Fibroblast of pulmonary artery (primary cell): Measurements from ENCODE around the gene KLHL25.

Experiments
- DNase-seq: peaks from one replicate; pipeline ENCODE4 v3.0.0-alpha.2; 2010; ENCODE audit warnings: low read depth
- H3K4me3 ChIP-seq: replicated peaks from 2 replicates; pipeline ENCODE4 v1.5.1; 2011; ENCODE audit warnings: low read depth, mild to moderate bottlenecking, control low read depth, low read length, moderate library complexity
- TF ChIP-seq, protein P1 (sequence below): IDR thresholded peaks from 2 replicates; pipeline ENCODE4 v1.5.1; 2011; ENCODE audit warnings: mild to moderate bottlenecking, control low read depth, low read length, inconsistent platforms; ENCODE audit errors: missing control alignments

Gene KLHL25

DNA sequence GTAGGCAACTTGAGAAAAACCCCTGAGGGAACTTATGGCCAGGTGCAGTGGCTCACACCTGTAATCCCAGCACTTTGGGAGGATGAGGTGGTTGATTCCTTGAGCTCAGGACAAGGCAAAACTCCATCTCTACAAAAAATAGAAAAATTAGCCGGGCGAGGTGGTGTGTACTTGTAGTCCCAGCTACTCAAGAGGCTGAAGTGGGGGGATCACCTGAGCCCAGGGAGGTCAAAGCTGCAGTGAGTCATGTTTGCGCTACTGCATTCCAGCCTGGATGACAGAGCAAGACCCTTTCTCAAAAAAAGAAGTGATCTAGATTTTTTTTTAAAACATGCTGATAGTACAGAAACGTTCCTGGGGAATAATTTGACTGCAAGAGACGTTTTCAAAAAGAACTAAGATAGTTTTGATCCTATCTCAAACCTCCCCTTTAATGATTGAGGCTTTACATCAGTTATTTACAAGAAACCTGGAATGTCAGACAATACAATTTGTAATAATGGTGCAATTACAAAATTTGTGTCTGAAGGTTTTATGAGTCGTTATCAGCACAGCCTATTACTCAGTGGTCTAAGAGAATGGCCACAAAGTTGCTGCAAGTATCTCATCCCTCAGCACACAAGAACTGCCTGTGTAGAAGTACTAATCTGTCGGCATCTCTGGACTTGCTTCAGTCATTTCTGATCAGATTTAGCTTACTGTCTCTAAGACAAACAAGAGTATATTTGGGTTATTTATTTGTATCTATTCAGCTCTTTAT is 32.2 kb upstream of the KLHL25 start:
- TF ChIP-seq, protein P1, sequence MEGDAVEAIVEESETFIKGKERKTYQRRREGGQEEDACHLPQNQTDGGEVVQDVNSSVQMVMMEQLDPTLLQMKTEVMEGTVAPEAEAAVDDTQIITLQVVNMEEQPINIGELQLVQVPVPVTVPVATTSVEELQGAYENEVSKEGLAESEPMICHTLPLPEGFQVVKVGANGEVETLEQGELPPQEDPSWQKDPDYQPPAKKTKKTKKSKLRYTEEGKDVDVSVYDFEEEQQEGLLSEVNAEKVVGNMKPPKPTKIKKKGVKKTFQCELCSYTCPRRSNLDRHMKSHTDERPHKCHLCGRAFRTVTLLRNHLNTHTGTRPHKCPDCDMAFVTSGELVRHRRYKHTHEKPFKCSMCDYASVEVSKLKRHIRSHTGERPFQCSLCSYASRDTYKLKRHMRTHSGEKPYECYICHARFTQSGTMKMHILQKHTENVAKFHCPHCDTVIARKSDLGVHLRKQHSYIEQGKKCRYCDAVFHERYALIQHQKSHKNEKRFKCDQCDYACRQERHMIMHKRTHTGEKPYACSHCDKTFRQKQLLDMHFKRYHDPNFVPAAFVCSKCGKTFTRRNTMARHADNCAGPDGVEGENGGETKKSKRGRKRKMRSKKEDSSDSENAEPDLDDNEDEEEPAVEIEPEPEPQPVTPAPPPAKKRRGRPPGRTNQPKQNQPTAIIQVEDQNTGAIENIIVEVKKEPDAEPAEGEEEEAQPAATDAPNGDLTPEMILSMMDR, result no peak
- DNase-seq, result peak; percentile 30
- H3K4me3 ChIP-seq, result no peak overlapping the region

DNA sequence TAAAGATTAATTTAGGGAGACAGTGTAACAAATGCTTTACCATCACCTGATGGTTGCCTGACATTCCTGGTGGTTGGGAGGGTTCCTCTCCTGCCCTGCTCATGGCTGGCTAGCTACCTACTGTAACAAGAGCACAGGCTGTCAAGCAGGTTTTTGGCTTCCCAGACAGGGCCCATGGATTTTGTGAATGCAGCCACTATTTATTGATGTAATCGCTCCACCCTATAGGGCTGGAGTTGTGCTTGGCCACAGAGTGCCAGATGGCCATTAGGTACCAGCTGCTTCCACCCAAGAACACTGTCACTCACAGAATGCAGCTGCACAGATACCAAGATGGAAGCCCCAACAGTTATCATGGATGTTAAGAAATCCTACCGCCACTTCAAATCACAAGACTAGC is 31.0 kb upstream of the KLHL25 start:
- no peak overlapping the region for H3K4me3 ChIP-seq
- no peak for DNase-seq
- TF ChIP-seq, protein P1, result no peak

DNA sequence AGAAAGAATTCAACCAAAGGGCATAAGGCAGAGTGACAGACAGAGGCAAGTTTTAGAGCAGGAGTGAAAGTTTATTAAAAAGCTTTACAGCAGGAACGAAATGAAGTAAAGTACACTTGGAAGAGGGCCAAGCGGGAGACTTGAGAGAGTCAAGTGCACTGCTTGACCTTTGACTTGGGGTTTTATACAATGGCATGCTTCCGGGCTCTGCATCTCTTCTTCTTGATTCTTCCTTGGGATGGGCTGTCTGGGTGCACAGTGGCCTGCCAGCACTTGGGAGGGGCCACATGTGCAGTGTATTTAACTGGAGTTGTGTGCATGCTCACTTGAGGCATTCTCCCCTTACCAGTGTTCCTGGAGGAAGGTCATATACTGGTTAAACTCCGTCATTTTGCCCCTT is 30.4 kb upstream of the KLHL25 start:
- TF ChIP-seq, protein P1, result no peak
- DNase-seq, result no peak

DNA sequence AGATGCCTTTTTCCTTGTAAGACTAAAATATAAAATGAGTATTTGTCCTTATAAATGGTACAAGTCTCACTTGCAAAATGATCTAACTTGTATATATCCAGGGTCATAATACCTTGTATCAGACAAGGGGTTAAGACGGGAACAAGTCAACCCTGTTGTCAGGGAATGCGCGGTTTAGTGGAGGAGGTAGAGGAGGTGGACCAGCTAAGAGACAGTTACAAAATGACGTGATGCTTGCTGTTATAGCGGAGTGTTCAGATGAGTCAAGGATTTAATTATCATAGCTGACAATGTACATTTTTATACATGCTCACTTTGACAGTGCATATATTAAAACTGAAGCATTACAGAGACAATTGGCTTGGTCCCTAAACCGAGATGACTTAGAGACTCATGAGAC is 26.8 kb upstream of the KLHL25 start:
- TF ChIP-seq, protein P1, result no peak
- no peak overlapping the region for H3K4me3 ChIP-seq
- no peak for DNase-seq

More for the DNA sequence above, 30.4 kb upstream of the KLHL25 start:
- H3K4me3 ChIP-seq, result no peak overlapping the region

DNA sequence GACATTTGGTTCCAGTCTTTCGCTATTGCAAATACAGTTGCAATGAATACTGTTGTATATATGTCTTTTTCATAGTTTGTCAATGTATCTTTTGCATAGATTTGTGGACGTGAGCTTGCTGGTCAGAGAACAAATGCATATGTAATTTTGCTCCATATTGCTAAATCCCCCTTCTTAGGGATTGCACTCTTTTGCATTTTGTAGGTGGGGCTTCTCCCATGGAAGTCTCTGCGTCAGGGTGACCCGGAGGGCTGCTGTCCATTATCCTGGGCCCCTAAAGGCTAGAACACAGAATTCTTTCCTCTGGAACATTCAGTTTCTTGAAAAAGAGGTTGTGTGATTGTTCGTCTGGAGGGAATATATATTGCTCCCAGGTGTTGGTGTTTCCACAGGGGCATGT is 25.2 kb upstream of the KLHL25 start:
- TF ChIP-seq, protein P1, result no peak
- DNase-seq, result no peak
- no peak overlapping the region for H3K4me3 ChIP-seq

DNA sequence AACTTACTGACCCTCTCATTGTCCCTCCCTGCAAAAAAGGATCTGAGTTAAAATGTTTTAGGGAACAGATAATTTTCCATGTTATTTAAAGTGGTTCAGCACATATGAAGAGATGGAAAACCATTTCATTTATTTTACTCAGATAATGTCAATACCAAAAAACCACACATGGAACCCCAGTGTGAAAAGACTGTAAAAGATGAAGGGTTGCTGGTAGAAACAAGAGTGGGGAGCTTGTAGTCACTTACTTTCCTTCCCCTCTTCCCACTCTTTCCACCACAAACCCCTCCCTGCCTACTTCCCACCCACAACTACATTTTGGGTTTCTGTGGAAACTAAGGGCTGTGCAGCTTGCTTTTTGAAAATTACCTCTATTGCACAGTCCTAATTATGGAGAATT is 18.5 kb upstream of the KLHL25 start:
- H3K4me3 ChIP-seq, result no peak overlapping the region
- TF ChIP-seq, protein P1, result no peak
- no peak for DNase-seq

DNA sequence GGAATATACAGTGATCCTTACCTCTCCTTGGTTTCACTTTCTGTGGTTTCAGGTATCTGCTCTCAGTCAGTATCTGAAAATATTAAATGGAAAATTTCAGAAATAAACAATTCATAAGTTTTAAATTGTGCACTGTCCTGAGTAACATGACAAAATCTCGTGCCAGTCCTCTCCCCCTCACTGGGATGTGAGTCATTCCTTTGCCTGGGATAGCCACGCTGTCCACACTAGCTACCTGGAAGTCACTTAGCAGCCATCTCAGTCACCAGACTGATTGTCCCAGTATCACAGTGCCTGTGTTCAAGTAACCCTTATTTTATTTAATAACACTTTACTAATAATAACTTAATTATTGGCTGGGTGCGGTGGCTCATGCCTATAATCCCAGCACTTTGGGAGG is 15.3 kb upstream of the KLHL25 start:
- H3K4me3 ChIP-seq, result no peak overlapping the region
- TF ChIP-seq, protein P1, result no peak
- no peak for DNase-seq
